H1 (cell line): Measurements from ENCODE around the gene CYP11A1. TPM values are rescaled to one million over a fixed set of nuclear protein-coding genes. Genes with fewer than 3 reads are reported as not detected.

ENCODE experiments used
- CTCF ChIA-PET: fragments of 300-600 bp; sonication (Branson Sonifier 250); formaldehyde crosslinking; loops from one replicate; lab custom pipeline; 2021; ENCODE audit not compliant: partially characterized antibody; lab: Charles Lee
- POLR2A ChIA-PET: fragments of 300-600 bp; sonication (Branson Sonifier 250); formaldehyde crosslinking; loops from one replicate; lab custom pipeline; 2021; ENCODE audit warnings: inconsistent platforms; ENCODE audit not compliant: partially characterized antibody; lab: Charles Lee
- DNase-seq, 2 experiments: peaks; one replicate each; pipeline versions ENCODE4 v3.0.0 to v3.0.0-alpha.2; 2010 to 2022; ENCODE audit warnings: low spot score in 2 of 2, low read depth in 1 of 2, mixed read lengths in 1 of 2
- FAIRE-seq: peaks from 2 replicates; lab custom pipeline; 2011; peaks lifted over from hg19 to GRCh38; lab: Jason Lieb, UNC
- H2AFZ ChIP-seq: 2 replicates; pipeline ENCODE4 v1.8.1; 2012; ENCODE audit warnings: low read length, inconsistent platforms
- H2AK5ac ChIP-seq: 2 replicates; pipeline ENCODE4 v1.6.1; 2013; ENCODE audit warnings: low read depth, low read length
- H2BK120ac ChIP-seq: replicated peaks from 2 replicates; pipeline ENCODE3; 2013; ENCODE audit warnings: low read depth, low read length, inconsistent platforms
- H2BK12ac ChIP-seq: 2 replicates; pipeline ENCODE4 v1.6.1; 2013; ENCODE audit warnings: low read depth, low read length
- H2BK15ac ChIP-seq: 2 replicates; pipeline ENCODE4 v1.6.1; 2013; ENCODE audit warnings: low read length
- H2BK20ac ChIP-seq: 2 replicates; pipeline ENCODE4 v1.6.1; 2013; ENCODE audit warnings: low read length
- H2BK5ac ChIP-seq: 2 replicates; pipeline ENCODE4 v1.6.1; 2013; ENCODE audit warnings: low read depth, low read length
- H3K14ac ChIP-seq: 2 replicates; pipeline ENCODE4 v1.6.1; 2013; ENCODE audit warnings: inconsistent platforms; ENCODE audit not compliant: insufficient read length
- H3K18ac ChIP-seq: 2 replicates; pipeline ENCODE4 v1.6.1; 2013; ENCODE audit warnings: low read length; ENCODE audit errors: extremely low read depth
- H3K23ac ChIP-seq: 2 replicates; pipeline ENCODE4 v1.6.1; 2013; ENCODE audit warnings: inconsistent platforms; ENCODE audit not compliant: insufficient read length
- H3K23me2 ChIP-seq: 2 replicates; pipeline ENCODE4 v1.6.1; 2013; ENCODE audit warnings: low read depth, low read length
- H3K27ac ChIP-seq: 2 replicates; pipeline ENCODE4 v1.6.1; 2011; ENCODE audit warnings: low read depth, low read length, inconsistent platforms
- H3K27me3 ChIP-seq, 4 experiments: replicated peaks in 1 of 4; 1 replicate in 1 of 4; 2 replicates in 3 of 4; pipeline versions ENCODE4 v1.6.1 to v1.8.1; 2011 to 2013; ENCODE audit warnings: low read length in 3 of 4, mild to moderate bottlenecking in 3 of 4, inconsistent platforms in 2 of 4, mixed read lengths in 2 of 4, moderate library complexity in 1 of 4; ENCODE audit not compliant: control insufficient read depth in 3 of 4, insufficient read depth in 3 of 4; ENCODE audit errors: extremely low read depth in 1 of 4
- H3K36me3 ChIP-seq, 4 experiments: 2 replicates each; pipeline versions ENCODE4 v1.6.1 to v1.8.1; 2011 to 2013; ENCODE audit warnings: mild to moderate bottlenecking in 4 of 4, low read length in 3 of 4, moderate library complexity in 2 of 4, control low read depth in 1 of 4, inconsistent platforms in 1 of 4; ENCODE audit not compliant: insufficient read depth in 4 of 4, control insufficient read depth in 2 of 4
- H3K4ac ChIP-seq: replicated peaks from 2 replicates; pipeline ENCODE3; 2013; ENCODE audit warnings: low read length, low read depth, mixed read lengths, inconsistent platforms; ENCODE audit not compliant: insufficient read length
- H3K4me1 ChIP-seq, 4 experiments: replicated peaks in 1 of 4; 1 replicate in 1 of 4; 2 replicates in 3 of 4; pipeline versions ENCODE4 v1.6.1 to v1.8.1; 2011 to 2013; ENCODE audit warnings: low read length in 3 of 4, inconsistent platforms in 2 of 4, mixed read lengths in 1 of 4; ENCODE audit not compliant: insufficient read depth in 4 of 4, control insufficient read depth in 3 of 4
- H3K4me2 ChIP-seq, 2 experiments: 2 replicates each; pipeline versions ENCODE4 v1.6.1 to v1.8.1; 2011 to 2013; ENCODE audit warnings: low read depth in 2 of 2, low read length in 2 of 2, control low read depth in 1 of 2, inconsistent platforms in 1 of 2, mild to moderate bottlenecking in 1 of 2; ENCODE audit not compliant: insufficient read depth in 1 of 2
- H3K4me3 ChIP-seq, 4 experiments: fragments of 200-600, 300-600 bp in 1 of 4; sonication (generic), shearing (Covaris generic), sonication (Bioruptor Twin) in 1 of 4; 2 replicates each; pipeline versions ENCODE4 v1.5.1 to v1.8.1; 2011 to 2016; ENCODE audit warnings: low read length in 4 of 4, low read depth in 3 of 4, control low read depth in 2 of 4, inconsistent platforms in 2 of 4, mild to moderate bottlenecking in 2 of 4, mixed read lengths in 1 of 4, moderate library complexity in 1 of 4; ENCODE audit not compliant: insufficient read depth in 2 of 4; ENCODE audit errors: extremely low read depth in 1 of 4
- H3K56ac ChIP-seq: replicated peaks from 2 replicates; pipeline ENCODE3; 2013; ENCODE audit warnings: low read depth, mild to moderate bottlenecking, mixed read lengths, low read length, inconsistent platforms; ENCODE audit not compliant: insufficient read length
- H3K79me1 ChIP-seq: 2 replicates; pipeline ENCODE4 v1.6.1; 2013; ENCODE audit warnings: low read depth, low read length, control low read depth
- H3K79me2 ChIP-seq, 2 experiments: 2 replicates each; pipeline versions ENCODE4 v1.6.1 to v1.8.1; 2012 to 2013; ENCODE audit warnings: low read length in 2 of 2, mild to moderate bottlenecking in 2 of 2, inconsistent platforms in 1 of 2; ENCODE audit not compliant: insufficient read depth in 2 of 2, control insufficient read depth in 1 of 2
- H3K9ac ChIP-seq, 4 experiments: replicated peaks in 1 of 4; 1 replicate in 1 of 4; 2 replicates in 3 of 4; pipeline versions ENCODE4 v1.6.1 to v1.8.1; 2011 to 2013; ENCODE audit warnings: low read depth in 3 of 4, low read length in 3 of 4, control low read depth in 2 of 4, mild to moderate bottlenecking in 2 of 4, moderate library complexity in 2 of 4, inconsistent platforms in 1 of 4; ENCODE audit errors: extremely low read depth in 1 of 4
- H3K9me3 ChIP-seq, 2 experiments: 2 replicates each; pipeline versions ENCODE4 v1.6.1 to v1.8.1; 2012 to 2013; ENCODE audit warnings: mild to moderate bottlenecking in 2 of 2, moderate library complexity in 2 of 2, control low read depth in 1 of 2, inconsistent platforms in 1 of 2, low read depth in 1 of 2, low read length in 1 of 2, mixed read lengths in 1 of 2; ENCODE audit not compliant: insufficient read depth in 2 of 2
- H4K20me1 ChIP-seq, 2 experiments: replicated peaks in 1 of 2; 2 replicates each; pipeline versions ENCODE3 to v1.8.1; 2011 to 2013; ENCODE audit warnings: inconsistent platforms in 2 of 2, low read length in 2 of 2, mild to moderate bottlenecking in 1 of 2; ENCODE audit not compliant: insufficient read depth in 2 of 2, control insufficient read depth in 1 of 2
- H4K5ac ChIP-seq: 2 replicates; pipeline ENCODE4 v1.6.1; 2013; ENCODE audit warnings: low read length, low read depth, mixed read lengths, inconsistent platforms; ENCODE audit not compliant: insufficient read length
- H4K8ac ChIP-seq: 2 replicates; pipeline ENCODE4 v1.8.0; 2013; ENCODE audit warnings: mild to moderate bottlenecking, moderate library complexity, low read length, inconsistent platforms; ENCODE audit not compliant: insufficient read depth; ENCODE audit errors: extremely low read depth
- H4K91ac ChIP-seq: replicated peaks from 2 replicates; pipeline ENCODE3; 2013; ENCODE audit warnings: low read length, mixed read lengths, inconsistent platforms; ENCODE audit not compliant: insufficient read length
- FOSL1 ChIP-seq: IDR thresholded peaks from 2 replicates; pipeline ENCODE4 v1.6.1; 2011; ENCODE audit warnings: mild to moderate bottlenecking, low read depth, low read length, moderate library complexity; ENCODE audit not compliant: insufficient read depth
- JUN ChIP-seq: IDR thresholded peaks from 2 replicates; pipeline ENCODE4 v1.6.1; 2011; ENCODE audit warnings: low read depth, mild to moderate bottlenecking, improper control_type of control experiment, low read length
- KDM1A ChIP-seq: fragments of 200-600, 300-600 bp; sonication (generic); IDR thresholded peaks from 2 replicates; pipeline ENCODE4 v1.7.1; 2016; ENCODE audit warnings: mild to moderate bottlenecking, low read length, borderline replicate concordance
- PHF8 ChIP-seq: fragments of 200-600 bp; sonication (generic); conservative IDR thresholded peaks from 2 replicates; pipeline ENCODE4 v1.7.1; 2012; ENCODE audit warnings: low read depth, mild to moderate bottlenecking, inconsistent platforms, low read length, moderate library complexity
- POLR2AphosphoS5 ChIP-seq: IDR thresholded peaks from 2 replicates; pipeline ENCODE4 v1.6.1; 2011; ENCODE audit warnings: low read depth, low read length
- RFX5 ChIP-seq: IDR thresholded peaks from 2 replicates; pipeline ENCODE4 v1.6.1; 2011; ENCODE audit warnings: low read depth, low read length, improper control_type of control experiment, borderline replicate concordance
- SIX5 ChIP-seq: IDR thresholded peaks from 2 replicates; pipeline ENCODE4 v1.6.1; 2011; ENCODE audit warnings: mild to moderate bottlenecking, low read depth, low read length
- WGBS, 2 experiments: shearing (Covaris generic) in 1 of 2; methylation state at CpG; one replicate each; pipeline versions ENCODE4 v1.1.6 to v1.1.7; 2013 to 2015; ENCODE audit warnings: low lambda C conversion rate in 2 of 2, mixed read lengths in 2 of 2, inconsistent platforms in 1 of 2, low coverage in 1 of 2, missing lambda C conversion rate in 1 of 2; ENCODE audit not compliant: insufficient replicate concordance in 2 of 2, insufficient coverage in 1 of 2, insufficient read length in 1 of 2; ENCODE audit errors: extremely low coverage in 1 of 2, missing lambda C conversion rate in 1 of 2; 5-methylcytosine and 5-hydroxymethylcytosine counted together
- polyA plus RNA-seq, 7 experiments: library from polyadenylated mRNA; depleted of rRNA in 3 of 7; stranded (reverse) in 5 of 7; unstranded in 2 of 7; fragments of >200 nt in 5 of 7; fragments of 200-250 nt in 2 of 7; gene quantifications; 1 replicate in 5 of 7; 2 replicates in 1 of 7; 4 replicates in 1 of 7; pipeline versions ENCODE4 v1.2.1 to v1.2.3, GENCODE V29; 2011 to 2013; ENCODE audit warnings: missing spikeins in 2 of 7, mixed read lengths in 2 of 7
- total RNA-seq: library from RNA; stranded (reverse); fragmentation: NEBNext Ultra II Directional; extraction: Animal tissue kit (Norgen Biotek cat#: 25700); gene quantifications from 2 replicates; pipeline ENCODE4 v1.2.1, GENCODE V29; 2021

The CYP11A1 gene
- total and polyA plus RNA-seq, 2 of the 8 experiments (the other 6 are each of a cell fraction or from before 2014, with no cell fraction given) = 1.9 to 7.2 TPM

DNA sequence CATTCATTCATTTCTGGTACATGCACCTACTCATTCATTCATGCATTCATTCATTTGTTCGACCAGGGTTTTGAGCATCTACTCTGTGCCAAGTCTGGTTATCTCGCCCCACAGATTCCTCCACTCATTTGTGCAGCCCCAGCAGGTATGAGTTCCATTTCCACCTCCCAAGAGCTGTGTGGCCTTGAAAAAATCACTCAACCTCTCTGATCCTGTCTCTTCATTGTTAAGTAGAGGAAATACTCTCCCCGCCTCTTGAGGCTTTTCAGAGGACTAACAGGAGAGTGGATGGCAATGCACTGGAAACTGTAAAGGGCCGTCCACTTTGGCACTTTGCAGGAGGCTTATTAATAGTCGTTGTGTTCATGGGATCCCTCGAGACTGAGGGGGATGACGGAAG lies 61.8 kb downstream of the CYP11A1 start:
- H4K20me1 ChIP-seq = no peaks in the 10 kb centered on the region
- H4K91ac ChIP-seq = no peak overlapping the region
- H2BK15ac ChIP-seq = no peak overlapping the region
- no peak overlapping the region for H2AFZ ChIP-seq
- TF ChIP-seq JUN = no peak
- TF ChIP-seq PHF8 = no peak
- TF ChIP-seq FOSL1 = no peak
- TF ChIP-seq SIX5 = no peak
- peak; percentile 97 for TF ChIP-seq KDM1A
- TF ChIP-seq RFX5 = no peak
- TF ChIP-seq POLR2AphosphoS5 = no peak
- no peaks in the 10 kb centered on the region for H3K9me3 ChIP-seq
- CTCF ChIA-PET = interaction anchor here (0.8 to 8.1 kb wide), 9 partner anchors 13 to 252 kb away, joined by 3 to 117 read pairs (median 19); partner anchors contain the start of genes ISLR2 and STRA6
- no peak overlapping the region for H3K4ac ChIP-seq
- H3K23me2 ChIP-seq = no peaks in the 10 kb centered on the region
- H3K18ac ChIP-seq = no peak overlapping the region
- H2BK120ac ChIP-seq = no peak overlapping the region
- no peak overlapping the region for H4K5ac ChIP-seq
- no peak overlapping the region for H3K9ac ChIP-seq
- H2AK5ac ChIP-seq = no peak overlapping the region
- H2BK12ac ChIP-seq = no peak overlapping the region
- H3K14ac ChIP-seq = no peak overlapping the region
- FAIRE-seq (no peak), DNase-seq (no peak)
- H2BK20ac ChIP-seq = no peak overlapping the region
- no peak overlapping the region for H3K4me2 ChIP-seq
- H3K56ac ChIP-seq = no peak overlapping the region
- POLR2A ChIA-PET = interaction anchor here (1.2 kb wide), 1 partner anchor 103 kb away, joined by 4 read pairs; the partner anchor contains the start of gene STRA6
- H3K27ac ChIP-seq = no peak overlapping the region
- 82% methylated on average over 7 of the region's 7 CpGs; no CpG with 5 or more reads in 1 of the 2 experiments for WGBS, 2 experiments
- no peak overlapping the region for H3K23ac ChIP-seq
- no peaks in the 10 kb centered on the region for H3K79me2 ChIP-seq
- H3K27me3 ChIP-seq = peaks cover under 1 to 18% (median 13%) of the 10 kb centered on the region in 4 experiments; a peak in 6 of 7 replicates
- H3K36me3 ChIP-seq = no peaks in the 10 kb centered on the region
- no peak overlapping the region for H4K8ac ChIP-seq
- H3K79me1 ChIP-seq = no peaks in the 10 kb centered on the region
- no peak overlapping the region for H2BK5ac ChIP-seq
- no peak overlapping the region for H3K4me3 ChIP-seq
- H3K4me1 ChIP-seq = peaks cover 4 to 48% (median 26%) of the 10 kb centered on the region in 4 experiments
